Spinal cord (tissue), 10 donors: ENCODE measurements around the gene ZC3H10. TPM values are rescaled to one million over a fixed set of nuclear protein-coding genes. Genes with fewer than 3 reads are reported as not detected.

Source experiments
- DNase-seq, 6 donors: peaks; one replicate each; pipeline versions ENCODE4 v3.0.0 to v3.0.0-alpha.2; 2013 to 2015; ENCODE audit warnings: low spot score in 6 of 6, low read depth in 4 of 6
- H3K27ac ChIP-seq: one replicate; pipeline ENCODE4 v1.5.1; 2013; ENCODE audit warnings: low read depth, low read length, control low read depth
- H3K27me3 ChIP-seq: one replicate; pipeline ENCODE4 v1.6.1; 2013; ENCODE audit warnings: low read length; ENCODE audit not compliant: control insufficient read depth, insufficient read depth
- H3K36me3 ChIP-seq: one replicate; pipeline ENCODE4 v1.6.1; 2013; ENCODE audit warnings: low read length; ENCODE audit not compliant: control insufficient read depth, insufficient read depth
- H3K4me1 ChIP-seq: one replicate; pipeline ENCODE4 v1.6.1; 2013; ENCODE audit warnings: low read length; ENCODE audit not compliant: control insufficient read depth, insufficient read depth
- H3K4me3 ChIP-seq: one replicate; pipeline ENCODE4 v1.5.1; 2013; ENCODE audit warnings: low read depth, low read length, control low read depth
- H3K9me3 ChIP-seq: one replicate; pipeline ENCODE4 v1.6.1; 2013; ENCODE audit warnings: low read length; ENCODE audit not compliant: control insufficient read depth, insufficient read depth
- WGBS: methylation state at CpG from one replicate; pipeline ENCODE4 v1.1.5; 2013; ENCODE audit warnings: missing lambda C conversion rate; ENCODE audit not compliant: insufficient coverage; 5-methylcytosine and 5-hydroxymethylcytosine counted together
- polyA plus RNA-seq, 2 donors: library from polyadenylated mRNA; unstranded; fragments of 120-200 nt; gene quantifications; one replicate each; pipeline ENCODE4 v1.2.1, GENCODE V29; 2013; ENCODE audit not compliant: insufficient read length in 2 of 2
- total RNA-seq, 2 donors: library from RNA; depleted of rRNA in 1 of 2; stranded (reverse); fragments of 120-200 nt in 1 of 2; fragments of >200 nt in 1 of 2; gene quantifications; one replicate each; pipeline versions ENCODE4 v1.2.3 to v1.2.4, GENCODE V29; 2013 to 2014
- donor health status: healthy.

The ZC3H10 gene
- total and polyA plus RNA-seq, 4 donors = 4.1 to 7.1 (median 5.6) TPM

GRCh38 chr12:56163533-56164344, 45.7 kb downstream of the ZC3H10 start:
- Histone ChIP-seq H3K27ac (no peak overlapping the region), H3K27me3 (no peaks in the 10 kb centered on the region), H3K36me3 (peaks cover 92% of the 10 kb centered on the region), H3K9me3 (no peaks in the 10 kb centered on the region), H3K4me3 (no peak overlapping the region), H3K4me1 (peaks cover 26% of the 10 kb centered on the region)
- 60% methylated on average over 5 of the region's 11 CpGs for WGBS
- DNase-seq = no peak

GRCh38 chr12:56164345-56164729, 46.3 kb downstream of the ZC3H10 start:
- no peak for DNase-seq
- no peaks in the 10 kb centered on the region for H3K27me3 ChIP-seq
- H3K36me3 ChIP-seq = peaks cover 97% of the 10 kb centered on the region
- no peaks in the 10 kb centered on the region for H3K9me3 ChIP-seq
- WGBS = 87% methylated on average over 16 of the region's 17 CpGs
- H3K4me3 ChIP-seq = no peak overlapping the region
- no peak overlapping the region for H3K27ac ChIP-seq
- H3K4me1 ChIP-seq = peaks cover 21% of the 10 kb centered on the region

- Histone ChIP-seq H3K36me3 (peaks cover 99% of the 10 kb centered on the region), H3K27me3 (no peaks in the 10 kb centered on the region), H3K4me3 (no peak overlapping the region), H3K27ac (no peak overlapping the region), H3K9me3 (no peaks in the 10 kb centered on the region), H3K4me1 (peaks cover 11% of the 10 kb centered on the region)
- whole genome bisulfite sequencing = 73% methylated on average over 4 of the region's 4 CpGs
- DNase-seq = no peak
These were observed 47.3 kb downstream of the ZC3H10 start for GRCh38 chr12:56165369-56165768.

- peaks cover 98% of the 10 kb centered on the region for H3K36me3 ChIP-seq
- H3K9me3 ChIP-seq = no peaks in the 10 kb centered on the region
- 97% methylated on average over 11 of the region's 11 CpGs for WGBS
- no peaks in the 10 kb centered on the region for H3K4me1 ChIP-seq
- no peaks in the 10 kb centered on the region for H3K27me3 ChIP-seq
- H3K27ac ChIP-seq = no peak overlapping the region
- no peak overlapping the region for H3K4me3 ChIP-seq
- DNase-seq = no peak
These were observed 51.2 kb downstream of the ZC3H10 start for GRCh38 chr12:56169229-56169759.

GRCh38 chr12:56172839-56173238, 54.8 kb downstream of the ZC3H10 start:
- no peak for DNase-seq

More at GRCh38 chr12:56172839-56173238, 54.8 kb downstream of the ZC3H10 start:
- no peak overlapping the region for H3K27ac ChIP-seq
- no peaks in the 10 kb centered on the region for H3K27me3 ChIP-seq
- peaks cover 90% of the 10 kb centered on the region for H3K36me3 ChIP-seq
- WGBS = 98% methylated on average over 6 of the region's 7 CpGs
- H3K9me3 ChIP-seq = no peaks in the 10 kb centered on the region
- H3K4me1 ChIP-seq = no peaks in the 10 kb centered on the region
- H3K4me3 ChIP-seq = no peak overlapping the region

Other genes with a start within 250 kb of the ZC3H10 start
- 10 to 100 TPM; 17.8 to 31.5 TPM for gene PYM1, start 190.4 kb upstream of the ZC3H10 start, total RNA-seq
- 10 to 100 TPM; 33.2 to 36.7 TPM for gene PYM1, start 190.4 kb upstream of the ZC3H10 start, polyA plus RNA-seq
- gene DGKA, start 187.1 kb upstream of the ZC3H10 start, total RNA-seq = 10 to 100 TPM; 19.5 to 33.3 TPM
- gene DGKA, start 187.1 kb upstream of the ZC3H10 start, polyA plus RNA-seq = 10 to 100 TPM; 33.1 to 35.0 TPM
- 1 to 10 TPM in 1 of 2 donors, under 1 TPM in 1; 0.79 to 8.8 TPM for gene PMEL, start 152.2 kb upstream of the ZC3H10 start, total RNA-seq
- gene PMEL, start 152.2 kb upstream of the ZC3H10 start, polyA plus RNA-seq = 1 to 10 TPM in 1 of 2 donors, under 1 TPM in 1; 0.70 to 1.5 TPM
- 10 to 100 TPM; 14.5 to 54.4 TPM for gene CDK2, start 151.4 kb upstream of the ZC3H10 start, total RNA-seq
- gene CDK2, start 151.4 kb upstream of the ZC3H10 start, polyA plus RNA-seq = 10 to 100 TPM; 25.5 to 32.0 TPM
- gene RAB5B, start 144.2 kb upstream of the ZC3H10 start, total RNA-seq = 10 to 100 TPM; 77.5 to 93.7 TPM
- gene RAB5B, start 144.2 kb upstream of the ZC3H10 start, polyA plus RNA-seq = 100 to 1,000 TPM; 153 to 160 TPM
- 10 to 100 TPM; 17.7 to 46.1 TPM for gene SUOX, start 121.0 kb upstream of the ZC3H10 start, total RNA-seq
- gene SUOX, start 121.0 kb upstream of the ZC3H10 start, polyA plus RNA-seq = 10 to 100 TPM; 36.7 to 45.6 TPM
- 1 to 10 TPM; 3.4 to 5.2 TPM for gene IKZF4, start 97.2 kb upstream of the ZC3H10 start, total RNA-seq
- gene IKZF4, start 97.2 kb upstream of the ZC3H10 start, polyA plus RNA-seq = 10 to 100 TPM; 16.8 to 25.2 TPM
- gene RPS26, start 76.3 kb upstream of the ZC3H10 start, total RNA-seq = 100 to 1,000 TPM in 1 of 2 donors, 10 to 100 TPM in 1; 97.6 to 270 TPM
- gene RPS26, start 76.3 kb upstream of the ZC3H10 start, polyA plus RNA-seq = 100 to 1,000 TPM; 118 to 209 TPM
- 10 to 100 TPM; 41.1 to 73.9 TPM for gene ERBB3, start 38.1 kb upstream of the ZC3H10 start, total RNA-seq
- 10 to 100 TPM; 70.1 to 95.1 TPM for gene ERBB3, start 38.1 kb upstream of the ZC3H10 start, polyA plus RNA-seq
- 100 to 1,000 TPM in 1 of 2 donors, 10 to 100 TPM in 1; 63.6 to 106 TPM for gene PA2G4, start 13.7 kb upstream of the ZC3H10 start, total RNA-seq
- gene PA2G4, start 13.7 kb upstream of the ZC3H10 start, polyA plus RNA-seq = 100 to 1,000 TPM; 123 to 126 TPM
- 1,000 to 10,000 TPM in 1 of 2 donors, 100 to 1,000 TPM in 1; 970 to 5,681 TPM for gene RPL41, start 1.6 kb upstream of the ZC3H10 start, total RNA-seq
- 1,000 to 10,000 TPM; 2,766 to 3,172 TPM for gene RPL41, start 1.6 kb upstream of the ZC3H10 start, polyA plus RNA-seq
- gene ESYT1, start 10.0 kb downstream of the ZC3H10 start, total RNA-seq = 10 to 100 TPM; 72.6 to 76.6 TPM
- gene ESYT1, start 10.0 kb downstream of the ZC3H10 start, polyA plus RNA-seq = 10 to 100 TPM; 42.6 to 49.7 TPM
- 100 to 1,000 TPM in 1 of 2 donors, 10 to 100 TPM in 1; 69.4 to 199 TPM for gene MYL6B, start 34.3 kb downstream of the ZC3H10 start, total RNA-seq
- gene MYL6B, start 34.3 kb downstream of the ZC3H10 start, polyA plus RNA-seq = 100 to 1,000 TPM; 276 to 287 TPM
- 1,000 to 10,000 TPM in 1 of 2 donors, 100 to 1,000 TPM in 1; 887 to 2,396 TPM for gene MYL6, start 40.1 kb downstream of the ZC3H10 start, total RNA-seq
- gene MYL6, start 40.1 kb downstream of the ZC3H10 start, polyA plus RNA-seq = 1,000 to 10,000 TPM; 1,367 to 1,524 TPM
- gene SMARCC2, start 71.2 kb downstream of the ZC3H10 start, total RNA-seq = 100 to 1,000 TPM in 1 of 2 donors, 10 to 100 TPM in 1; 66.2 to 104 TPM
- gene SMARCC2, start 71.2 kb downstream of the ZC3H10 start, polyA plus RNA-seq = 100 to 1,000 TPM; 141 to 143 TPM
- gene RNF41, start 103.7 kb downstream of the ZC3H10 start, total RNA-seq = 10 to 100 TPM; 58.0 to 75.1 TPM
- gene RNF41, start 103.7 kb downstream of the ZC3H10 start, polyA plus RNA-seq = 10 to 100 TPM; 51.5 to 56.7 TPM
- gene NABP2, start 106.1 kb downstream of the ZC3H10 start, total RNA-seq = 10 to 100 TPM; 20.8 to 45.5 TPM
- 10 to 100 TPM; 46.3 to 48.3 TPM for gene NABP2, start 106.1 kb downstream of the ZC3H10 start, polyA plus RNA-seq
- under 1 TPM in 1 of 2 donors, not detected in 1; 0.66 TPM for gene SLC39A5, start 111.8 kb downstream of the ZC3H10 start, total RNA-seq
- 1 to 10 TPM in 1 of 2 donors, under 1 TPM in 1; 0.60 to 1.9 TPM for gene SLC39A5, start 111.8 kb downstream of the ZC3H10 start, polyA plus RNA-seq
- 10 to 100 TPM; 20.9 to 23.2 TPM for gene ANKRD52, start 140.1 kb downstream of the ZC3H10 start, total RNA-seq
- gene ANKRD52, start 140.1 kb downstream of the ZC3H10 start, polyA plus RNA-seq = 10 to 100 TPM; 42.7 to 54.7 TPM
- 10 to 100 TPM; 13.4 to 19.0 TPM for gene COQ10A, start 148.7 kb downstream of the ZC3H10 start, total RNA-seq
- 10 to 100 TPM; 24.9 to 29.9 TPM for gene COQ10A, start 148.7 kb downstream of the ZC3H10 start, polyA plus RNA-seq
- 100 to 1,000 TPM in 1 of 2 donors, 10 to 100 TPM in 1; 79.6 to 179 TPM for gene CS, start 182.1 kb downstream of the ZC3H10 start, total RNA-seq
- 100 to 1,000 TPM; 196 to 202 TPM for gene CS, start 182.1 kb downstream of the ZC3H10 start, polyA plus RNA-seq
- 100 to 1,000 TPM in 1 of 2 donors, 10 to 100 TPM in 1; 46.7 to 163 TPM for gene CNPY2, start 197.7 kb downstream of the ZC3H10 start, total RNA-seq
- gene CNPY2, start 197.7 kb downstream of the ZC3H10 start, polyA plus RNA-seq = 100 to 1,000 TPM; 144 to 145 TPM
- 10 to 100 TPM; 41.0 to 74.1 TPM for gene PAN2, start 215.7 kb downstream of the ZC3H10 start, total RNA-seq
- gene PAN2, start 215.7 kb downstream of the ZC3H10 start, polyA plus RNA-seq = 10 to 100 TPM; 55.0 to 74.9 TPM
- under 1 TPM in 1 of 2 donors, not detected in 1; 0.22 TPM for gene IL23A, start 220.6 kb downstream of the ZC3H10 start, total RNA-seq
- under 1 TPM; 0.46 to 0.80 TPM for gene IL23A, start 220.6 kb downstream of the ZC3H10 start, polyA plus RNA-seq
- 100 to 1,000 TPM; 120 to 145 TPM for gene STAT2, start 241.8 kb downstream of the ZC3H10 start, total RNA-seq
- gene STAT2, start 241.8 kb downstream of the ZC3H10 start, polyA plus RNA-seq = 100 to 1,000 TPM in 1 of 2 donors, 10 to 100 TPM in 1; 72.4 to 120 TPM
- gene APOF, start 244.6 kb downstream of the ZC3H10 start, total RNA-seq = not detected
- gene APOF, start 244.6 kb downstream of the ZC3H10 start, polyA plus RNA-seq = under 1 TPM in 1 of 2 donors, not detected in 1; 0.12 TPM